CD4-positive, alpha-beta memory T cell (primary cell): ENCODE data around the gene ATP4B. TPM values are rescaled to one million over a fixed set of nuclear protein-coding genes. Genes with fewer than 3 reads are reported as not detected.
A peak's percentile ranks its signal among the peaks of the same experiment; 100 is the strongest.

ENCODE experiments used
- CTCF ChIA-PET: fragments of 350-600 bp; sonication (Branson Sonifier 250); formaldehyde crosslinking; loops from one replicate; lab custom pipeline; 2021; ENCODE audit warnings: inconsistent platforms; ENCODE audit not compliant: partially characterized antibody; lab: Charles Lee
- POLR2A ChIA-PET: fragments of 350-600 bp; sonication (Branson Sonifier 250); formaldehyde crosslinking; loops from one replicate; lab custom pipeline; 2021; ENCODE audit not compliant: partially characterized antibody; lab: Charles Lee
- DNase-seq, 5 donors: peaks; one replicate each; pipeline versions ENCODE4 v3.0.0 to v3.0.0-alpha.2; 2020 to 2022; ENCODE audit warnings: mixed read lengths in 1 of 5
- H3K27ac ChIP-seq: one replicate; pipeline ENCODE4 v1.7.0; 2013; ENCODE audit warnings: low read depth, low read length
- H3K27me3 ChIP-seq: 2 replicates; pipeline ENCODE4 v1.7.0; 2013; ENCODE audit warnings: mild to moderate bottlenecking, low read length, moderate library complexity; ENCODE audit not compliant: insufficient read depth
- H3K36me3 ChIP-seq: 2 replicates; pipeline ENCODE4 v1.7.0; 2013; ENCODE audit warnings: mild to moderate bottlenecking, low read length, moderate library complexity; ENCODE audit not compliant: insufficient read depth
- H3K4me1 ChIP-seq: 2 replicates; pipeline ENCODE4 v1.7.0; 2013; ENCODE audit warnings: mild to moderate bottlenecking, low read length, moderate library complexity; ENCODE audit not compliant: insufficient read depth
- H3K4me3 ChIP-seq, 2 donors: one replicate each; pipeline ENCODE4 v1.7.0; 2013; ENCODE audit warnings: low read length in 2 of 2, mild to moderate bottlenecking in 1 of 2
- H3K9me3 ChIP-seq, 2 donors: one replicate each; pipeline ENCODE4 v1.7.0; 2013; ENCODE audit warnings: low read length in 2 of 2, control low read depth in 1 of 2; ENCODE audit not compliant: control insufficient read depth in 1 of 2
- H3K27ac Mint-ChIP-seq, 7 donors: one replicate each; pipeline ENCODE4 v1.8.0; 2020 to 2021; ENCODE audit warnings: mixed read lengths in 7 of 7, mild to moderate bottlenecking in 6 of 7, inconsistent platforms in 3 of 7, moderate library complexity in 3 of 7
- H3K27me3 Mint-ChIP-seq, 2 donors: one replicate each; pipeline ENCODE4 v1.8.0; 2020 to 2021; ENCODE audit warnings: mixed read lengths in 2 of 2
- H3K36me3 Mint-ChIP-seq, 2 donors: one replicate each; pipeline ENCODE4 v1.8.0; 2020 to 2021; ENCODE audit warnings: mixed read lengths in 2 of 2, inconsistent platforms in 1 of 2, mild to moderate bottlenecking in 1 of 2
- H3K4me1 Mint-ChIP-seq, 4 donors: one replicate each; pipeline ENCODE4 v1.8.0; 2020 to 2021; ENCODE audit warnings: mixed read lengths in 4 of 4, mild to moderate bottlenecking in 1 of 4
- H3K4me3 Mint-ChIP-seq, 8 donors: one replicate each; pipeline ENCODE4 v1.8.0; 2020 to 2021; ENCODE audit warnings: mixed read lengths in 8 of 8, mild to moderate bottlenecking in 7 of 8, moderate library complexity in 6 of 8, inconsistent platforms in 3 of 8
- H3K9me3 Mint-ChIP-seq, 8 donors: one replicate each; pipeline ENCODE4 v1.8.0; 2020 to 2021; ENCODE audit warnings: mixed read lengths in 8 of 8, mild to moderate bottlenecking in 5 of 8, inconsistent platforms in 3 of 8, moderate library complexity in 1 of 8
- intact Hi-C: fragments of 100-400 bp; cut with micrococcal nuclease; formaldehyde crosslinking; loops from one replicate; pipeline ENCODE4 v1.15.1; 2023
- polyA plus RNA-seq, 2 donors: library from polyadenylated mRNA; unstranded; fragments of 300-500 nt; fragmentation: Illumina TruSeq; gene quantifications; one replicate each; pipeline ENCODE4 v1.2.3, GENCODE V29; 2021
- total RNA-seq, 2 experiments: library from RNA; stranded (reverse); gene quantifications; one replicate each; pipeline ENCODE4 v1.2.3, GENCODE V29; 2021

The ATP4B gene
- total and polyA plus RNA-seq, 4 experiments from 2014 or later: 0.21 TPM; not detected in 3

- no peaks in the 10 kb centered on the region for H3K9me3 Mint-ChIP-seq
- intact Hi-C loops: no loop called here
- Histone ChIP-seq H3K27ac (no peak overlapping the region), H3K4me1 (peaks cover 9% of the 10 kb centered on the region), H3K4me3 (no peak overlapping the region), H3K9me3 (no peaks in the 10 kb centered on the region), H3K36me3 (no peaks in the 10 kb centered on the region), H3K27me3 (no peaks in the 10 kb centered on the region)
- no peaks in the 10 kb centered on the region for H3K27me3 Mint-ChIP-seq
- ChIA-PET CTCF (no interaction called here), POLR2A (no interaction called here)
- H3K4me3 Mint-ChIP-seq: no peak overlapping the region
- H3K27ac Mint-ChIP-seq: no peak overlapping the region
- H3K4me1 Mint-ChIP-seq: peaks cover 8 to 18% (median 11%) of the 10 kb centered on the region in 4 donors
- no peak for DNase-seq
- no peaks in the 10 kb centered on the region for H3K36me3 Mint-ChIP-seq
Observed at GRCh38 chr13:113650731-113651148, 7.3 kb downstream of the ATP4B start.

- Mint-ChIP-seq H3K27ac (peak overlapping the region in 1 of 7 donors; percentile 32), H3K4me3 (no peak overlapping the region), H3K9me3 (no peaks in the 10 kb centered on the region), H3K36me3 (no peaks in the 10 kb centered on the region), H3K4me1 (peaks cover 8 to 18% (median 11%) of the 10 kb centered on the region in 4 donors), H3K27me3 (no peaks in the 10 kb centered on the region)
- Histone ChIP-seq H3K9me3 (no peaks in the 10 kb centered on the region), H3K4me1 (peaks cover 9% of the 10 kb centered on the region), H3K4me3 (no peak overlapping the region), H3K27me3 (no peaks in the 10 kb centered on the region), H3K36me3 (no peaks in the 10 kb centered on the region), H3K27ac (no peak overlapping the region)
- CTCF ChIA-PET: no interaction called here
- DNase-seq: no peak
- intact Hi-C loops: no loop called here
- POLR2A ChIA-PET: no interaction called here
Observed at GRCh38 chr13:113650275-113650674, 7.7 kb downstream of the ATP4B start.

- H3K4me3 ChIP-seq: no peak overlapping the region
- H3K27ac ChIP-seq: no peak overlapping the region
- Mint-ChIP-seq H3K27me3 (no peaks in the 10 kb centered on the region), H3K9me3 (no peaks in the 10 kb centered on the region), H3K36me3 (no peaks in the 10 kb centered on the region), H3K4me1 (peaks cover 8 to 18% (median 11%) of the 10 kb centered on the region in 4 donors), H3K4me3 (no peak overlapping the region), H3K27ac (peak overlapping the region in 1 of 7 donors; percentile 29)
- peaks cover 9% of the 10 kb centered on the region for H3K4me1 ChIP-seq
- H3K27me3 ChIP-seq: no peaks in the 10 kb centered on the region
- ChIA-PET POLR2A (no interaction called here), CTCF (no interaction called here)
- H3K36me3 ChIP-seq: no peaks in the 10 kb centered on the region
- intact Hi-C loops: no loop called here
- no peak for DNase-seq
- no peaks in the 10 kb centered on the region for H3K9me3 ChIP-seq
Observed at GRCh38 chr13:113649212-113649611, 8.8 kb downstream of the ATP4B start.

GRCh38 chr13:113648216-113648610 is 9.8 kb downstream of the ATP4B start:
- no peak overlapping the region for H3K4me3 Mint-ChIP-seq

GRCh38 chr13:113647351-113648215 is 10.4 kb downstream of the ATP4B start:
- DNase-seq: no peak
- ChIA-PET POLR2A (no interaction called here), CTCF (no interaction called here)
- Histone ChIP-seq H3K4me1 (peaks cover 9% of the 10 kb centered on the region), H3K27me3 (no peaks in the 10 kb centered on the region), H3K27ac (no peak overlapping the region), H3K9me3 (no peaks in the 10 kb centered on the region), H3K4me3 (no peak overlapping the region), H3K36me3 (no peaks in the 10 kb centered on the region)
- intact Hi-C loops: no loop called here
- Mint-ChIP-seq H3K36me3 (peaks cover 0 to 1% of the 10 kb centered on the region in 2 donors), H3K9me3 (peaks cover 0 to under 1% (median 0%) of the 10 kb centered on the region in 8 donors), H3K4me3 (no peak overlapping the region), H3K4me1 (peaks cover 4 to 18% (median 7%) of the 10 kb centered on the region in 4 donors), H3K27me3 (no peaks in the 10 kb centered on the region), H3K27ac (peak overlapping the region in 1 of 7 donors; percentile 24)

More at GRCh38 chr13:113648216-113648610, 9.8 kb downstream of the ATP4B start:
- H3K36me3 ChIP-seq: no peaks in the 10 kb centered on the region
- no peak for DNase-seq
- H3K4me1 ChIP-seq: peaks cover 9% of the 10 kb centered on the region
- no peaks in the 10 kb centered on the region for H3K9me3 ChIP-seq
- Mint-ChIP-seq H3K36me3 (no peaks in the 10 kb centered on the region), H3K9me3 (no peaks in the 10 kb centered on the region), H3K27ac (no peak overlapping the region), H3K4me1 (peaks cover 4 to 18% (median 7%) of the 10 kb centered on the region in 4 donors), H3K27me3 (no peaks in the 10 kb centered on the region)
- POLR2A ChIA-PET: no interaction called here
- H3K27me3 ChIP-seq: no peaks in the 10 kb centered on the region
- intact Hi-C loops: no loop called here
- no peak overlapping the region for H3K4me3 ChIP-seq
- CTCF ChIA-PET: no interaction called here
- no peak overlapping the region for H3K27ac ChIP-seq

- no peak overlapping the region for H3K27ac ChIP-seq
- peaks cover 0 to 7% (median 0%) of the 10 kb centered on the region in 8 donors for H3K9me3 Mint-ChIP-seq
- ChIA-PET CTCF (no interaction called here), POLR2A (no interaction called here)
- H3K4me3 ChIP-seq: no peak overlapping the region
- no peaks in the 10 kb centered on the region for H3K27me3 ChIP-seq
- peaks cover 4 to 18% (median 7%) of the 10 kb centered on the region in 4 donors for H3K4me1 Mint-ChIP-seq
- intact Hi-C loops: no loop called here
- DNase-seq: no peak
- H3K36me3 ChIP-seq: no peaks in the 10 kb centered on the region
- H3K27ac Mint-ChIP-seq: peak overlapping the region in 1 of 7 donors; percentile 36
- peaks cover 5% of the 10 kb centered on the region in 2 donors for H3K36me3 Mint-ChIP-seq
- H3K4me3 Mint-ChIP-seq: no peak overlapping the region
- H3K4me1 ChIP-seq: peaks cover 9% of the 10 kb centered on the region
- H3K9me3 ChIP-seq: no peaks in the 10 kb centered on the region
- no peaks in the 10 kb centered on the region for H3K27me3 Mint-ChIP-seq
Observed at GRCh38 chr13:113646921-113647340, 11.1 kb downstream of the ATP4B start.

- peaks cover 9% of the 10 kb centered on the region for H3K4me1 ChIP-seq
- intact Hi-C loops: no loop called here
- no peak overlapping the region for H3K27ac ChIP-seq
- H3K27me3 Mint-ChIP-seq: no peaks in the 10 kb centered on the region
- peaks cover 0 to 9% (median 0%) of the 10 kb centered on the region in 8 donors for H3K9me3 Mint-ChIP-seq
- H3K36me3 ChIP-seq: no peaks in the 10 kb centered on the region
- no peak for DNase-seq
- ChIA-PET POLR2A (no interaction called here), CTCF (no interaction called here)
- H3K9me3 ChIP-seq: no peaks in the 10 kb centered on the region
- H3K4me1 Mint-ChIP-seq: peaks cover 4 to 18% (median 7%) of the 10 kb centered on the region in 4 donors
- no peak overlapping the region for H3K4me3 ChIP-seq
- no peaks in the 10 kb centered on the region for H3K27me3 ChIP-seq
- no peak overlapping the region for H3K4me3 Mint-ChIP-seq
- peaks cover 8 to 11% of the 10 kb centered on the region in 2 donors for H3K36me3 Mint-ChIP-seq
- peak overlapping the region in 1 of 7 donors; percentile 14 for H3K27ac Mint-ChIP-seq
Observed at GRCh38 chr13:113646376-113646775, 11.6 kb downstream of the ATP4B start.
